GM10266 (cell line): Measurements from ENCODE around the gene C4orf50.

ENCODE experiments used
- DNase-seq: peaks from one replicate; pipeline ENCODE4 v3.0.0; 2012; ENCODE audit errors: extremely low spot score
- CTCF ChIP-seq: IDR thresholded peaks from 2 replicates; pipeline ENCODE4 v1.5.1; 2012; ENCODE audit warnings: mild to moderate bottlenecking, low read depth; ENCODE audit not compliant: control insufficient read depth, insufficient read depth; ENCODE audit errors: missing control alignments

Gene C4orf50

GRCh38 chr4:6044276-6044675 lies 26.0 kb upstream of the C4orf50 start:
- no peak for DNase-seq
- no peak for TF ChIP-seq CTCF

GRCh38 chr4:6043843-6044242 lies 25.6 kb upstream of the C4orf50 start:
- TF ChIP-seq CTCF: no peak
- no peak for DNase-seq

- TF ChIP-seq CTCF: no peak
- DNase-seq: no peak
These were observed 25.0 kb upstream of the C4orf50 start for GRCh38 chr4:6043188-6043587.

GRCh38 chr4:6042293-6043063 lies 24.2 kb upstream of the C4orf50 start:
- DNase-seq: no peak
- TF ChIP-seq CTCF: no peak

- DNase-seq: no peak
- TF ChIP-seq CTCF: no peak
These were observed 23.6 kb upstream of the C4orf50 start for GRCh38 chr4:6041800-6042199.

- no peak for TF ChIP-seq CTCF
- DNase-seq: no peak
These were observed 20.5 kb upstream of the C4orf50 start for GRCh38 chr4:6038711-6039110.

GRCh38 chr4:6035786-6036185 lies 17.6 kb upstream of the C4orf50 start:
- TF ChIP-seq CTCF: no peak
- DNase-seq: no peak
